GM21367 (cell line): ENCODE measurements around the gene PDX1.

Source experiments
- ATAC-seq: cut with Tn5 transposase; IDR thresholded peaks from one replicate; pipeline ENCODE4 v1.9.1; 2021; ENCODE audit not compliant: unreplicated experiment

PDX1 gene

DNA sequence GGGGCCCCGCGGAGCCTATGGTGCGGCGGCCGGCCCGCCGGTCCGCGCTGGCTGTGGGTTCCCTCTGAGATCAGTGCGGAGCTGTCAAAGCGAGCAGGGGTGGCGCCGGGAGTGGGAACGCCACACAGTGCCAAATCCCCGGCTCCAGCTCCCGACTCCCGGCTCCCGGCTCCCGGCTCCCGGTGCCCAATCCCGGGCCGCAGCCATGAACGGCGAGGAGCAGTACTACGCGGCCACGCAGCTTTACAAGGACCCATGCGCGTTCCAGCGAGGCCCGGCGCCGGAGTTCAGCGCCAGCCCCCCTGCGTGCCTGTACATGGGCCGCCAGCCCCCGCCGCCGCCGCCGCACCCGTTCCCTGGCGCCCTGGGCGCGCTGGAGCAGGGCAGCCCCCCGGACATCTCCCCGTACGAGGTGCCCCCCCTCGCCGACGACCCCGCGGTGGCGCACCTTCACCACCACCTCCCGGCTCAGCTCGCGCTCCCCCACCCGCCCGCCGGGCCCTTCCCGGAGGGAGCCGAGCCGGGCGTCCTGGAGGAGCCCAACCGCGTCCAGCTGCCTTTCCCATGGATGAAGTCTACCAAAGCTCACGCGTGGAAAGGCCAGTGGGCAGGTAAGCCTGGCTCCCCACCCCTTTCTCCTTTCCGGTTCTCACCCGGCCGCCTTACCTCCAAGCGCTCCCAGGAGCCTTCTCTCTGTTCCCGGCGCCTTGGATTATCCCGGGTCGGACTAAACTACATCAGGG lies at the start of gene PDX1:
Gene PDX1 (plus strand): TSS at position 67 of the 743 bp plus-strand sequence. CDS start 139 bp downstream, at position 206.
- ATAC-seq: no peak

DNA sequence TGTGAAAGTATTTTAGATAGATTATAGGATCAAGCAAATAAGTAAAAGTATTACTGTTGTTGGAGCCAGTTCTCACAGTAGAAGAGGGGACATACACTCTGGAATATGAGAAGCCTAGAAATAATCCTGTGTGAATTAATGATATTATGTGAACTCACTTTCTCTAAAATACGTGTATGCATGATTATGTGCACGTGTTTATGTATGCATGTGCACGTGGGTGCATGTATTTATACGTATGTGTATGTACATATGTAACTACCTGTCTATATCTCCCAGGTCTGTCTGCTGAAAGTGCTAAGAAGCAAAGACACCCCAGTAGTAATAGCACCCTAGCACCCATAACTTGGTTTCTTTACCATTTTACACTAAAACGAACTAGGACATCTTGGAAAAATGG lies 41.5 kb upstream of the PDX1 start:
- ATAC-seq: no peak

DNA sequence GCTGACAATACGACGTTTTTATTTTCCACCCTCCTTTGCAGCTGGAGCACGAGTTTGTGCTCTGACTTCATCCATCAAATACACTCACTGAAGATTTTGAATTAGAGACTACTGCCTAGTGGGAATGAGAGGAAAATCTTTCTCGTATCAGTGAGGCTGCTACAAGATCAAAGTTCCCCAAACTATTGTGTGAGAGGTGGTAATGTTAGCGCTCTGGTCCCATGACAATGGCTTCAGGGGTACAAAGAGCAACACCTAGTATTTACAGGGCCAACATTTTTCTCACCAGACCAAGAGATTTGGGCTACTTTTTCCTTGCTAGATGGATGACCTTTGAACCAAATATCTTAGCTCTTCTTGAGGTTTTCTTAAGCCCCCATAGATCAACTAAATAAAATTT lies 30.3 kb upstream of the PDX1 start:
- no peak for ATAC-seq

DNA sequence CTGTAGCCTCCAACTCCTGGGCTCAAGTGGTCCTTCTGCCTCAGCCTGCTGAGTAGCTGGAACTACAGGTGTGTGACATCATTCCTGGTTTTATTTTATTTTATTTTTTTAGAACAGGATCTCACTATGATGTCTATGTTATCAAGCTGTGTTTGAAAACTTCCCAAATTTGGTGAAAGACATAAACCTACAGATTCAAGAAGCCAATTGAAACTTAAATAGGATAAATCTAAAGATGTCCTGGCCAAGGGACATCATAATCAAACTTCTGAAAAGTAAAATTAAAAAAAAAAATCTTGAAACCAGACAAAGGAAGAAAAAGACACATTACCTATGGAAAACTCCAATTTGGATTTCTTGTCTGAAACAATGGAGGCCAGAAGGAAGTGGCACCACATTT lies 23.1 kb upstream of the PDX1 start:
- no peak for ATAC-seq

DNA sequence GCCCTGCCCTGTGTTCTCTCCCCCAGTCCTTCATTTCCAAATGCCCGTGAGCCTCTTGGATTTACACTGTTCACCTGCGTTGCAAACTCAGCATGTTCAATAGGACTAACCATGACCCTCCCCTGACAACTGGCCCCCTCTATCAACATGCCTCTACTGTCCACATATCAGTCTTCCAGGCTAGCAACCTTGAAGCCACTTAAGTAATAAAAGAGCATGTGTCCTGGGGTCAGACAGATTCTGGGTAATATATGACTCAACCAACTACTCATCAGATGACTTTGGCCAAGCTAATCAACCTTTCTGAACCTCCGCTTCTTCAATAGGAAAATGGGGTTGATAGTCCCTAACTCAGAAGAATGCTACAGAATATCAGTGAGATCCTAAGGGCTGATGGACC lies 15.1 kb upstream of the PDX1 start:
- ATAC-seq: no peak

DNA sequence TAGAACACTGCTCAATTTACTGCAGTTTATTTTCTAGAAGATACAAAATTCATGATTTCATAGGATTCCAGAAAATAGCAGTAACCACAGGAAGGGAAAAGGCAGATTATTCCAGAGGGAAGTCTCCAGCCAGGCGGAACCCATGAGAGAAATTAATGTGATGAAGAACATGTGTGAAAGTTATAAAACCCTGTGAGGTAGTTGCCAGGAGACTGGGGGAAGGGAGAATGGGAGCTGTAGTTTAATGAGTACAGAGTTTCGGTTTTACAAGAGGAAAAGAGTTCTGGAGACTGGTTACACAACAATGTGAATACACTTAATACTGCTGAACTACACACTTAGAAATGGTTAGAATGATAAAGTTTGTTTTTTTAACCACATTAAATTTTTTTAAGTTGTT lies 14.2 kb upstream of the PDX1 start:
- no peak for ATAC-seq

DNA sequence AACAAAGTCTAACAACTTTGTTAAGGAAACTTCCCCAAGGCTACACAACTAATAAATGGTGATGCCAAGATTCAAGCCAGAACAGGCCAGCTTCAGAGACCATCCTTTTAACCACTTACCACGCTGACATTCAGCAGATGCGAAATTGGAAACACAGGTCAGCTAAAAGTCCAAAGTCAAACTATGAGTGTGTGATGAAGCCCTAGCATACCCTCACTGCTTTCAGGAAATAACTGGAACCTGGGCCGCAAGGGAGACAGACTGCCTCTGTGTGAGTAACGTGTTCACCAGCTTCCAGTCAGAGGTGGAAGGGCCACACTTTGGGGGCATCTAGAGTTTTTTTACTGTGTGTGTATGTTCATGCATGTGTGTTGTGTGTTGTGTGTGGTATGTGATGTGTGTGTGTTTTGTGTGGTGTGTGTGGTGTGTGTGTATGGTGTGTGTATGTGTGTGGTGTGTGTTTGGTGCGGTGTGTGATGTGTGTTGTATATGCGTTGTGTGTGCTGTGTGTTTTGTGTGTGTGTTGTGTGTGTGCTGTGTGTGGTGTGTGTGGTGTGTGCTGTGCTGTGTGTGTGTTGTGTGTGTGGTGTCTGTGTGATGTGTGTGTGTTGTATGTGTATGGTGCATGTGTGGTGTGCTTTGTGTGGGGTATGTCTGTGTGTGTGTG lies 12.5 kb upstream of the PDX1 start:
- ATAC-seq: no peak

DNA sequence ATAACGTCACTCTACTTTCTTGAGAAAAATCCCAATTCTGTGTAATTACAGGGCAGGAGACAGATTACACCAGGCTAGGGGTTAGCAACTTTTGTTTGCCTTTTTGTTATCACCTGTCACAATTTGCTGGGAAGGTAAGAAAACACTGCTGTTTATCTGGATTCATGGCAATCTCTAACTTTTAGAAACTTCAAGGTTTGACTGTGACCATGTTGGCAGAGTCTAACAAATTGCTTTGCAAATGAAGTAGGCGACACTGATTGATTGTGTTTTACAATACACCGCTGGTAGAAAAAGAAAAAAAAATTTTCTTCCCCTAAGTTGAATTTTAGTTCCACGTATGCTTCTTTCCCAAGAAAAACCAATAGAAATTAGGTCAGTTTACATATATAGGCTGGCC lies 10.4 kb upstream of the PDX1 start:
- no peak for ATAC-seq

DNA sequence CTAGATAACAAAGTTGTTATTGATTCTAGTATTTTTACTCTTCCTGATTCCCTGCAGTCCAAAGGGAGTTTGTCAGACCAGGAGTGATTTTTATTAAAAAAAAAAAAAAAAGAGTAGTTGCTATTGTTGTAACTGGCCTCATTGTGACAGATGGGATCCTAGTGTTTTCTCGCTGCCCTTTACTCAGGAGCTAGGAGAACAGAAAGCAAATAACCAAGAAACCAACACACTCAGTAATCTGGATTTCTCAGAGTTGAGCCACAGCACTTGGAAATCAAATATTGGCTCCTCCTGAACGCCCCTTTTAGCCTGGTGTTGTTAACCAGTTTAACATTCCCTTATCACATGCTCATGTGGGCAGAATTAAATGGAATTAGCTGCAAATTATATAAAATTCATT lies 8.3 kb upstream of the PDX1 start:
- ATAC-seq: no peak

DNA sequence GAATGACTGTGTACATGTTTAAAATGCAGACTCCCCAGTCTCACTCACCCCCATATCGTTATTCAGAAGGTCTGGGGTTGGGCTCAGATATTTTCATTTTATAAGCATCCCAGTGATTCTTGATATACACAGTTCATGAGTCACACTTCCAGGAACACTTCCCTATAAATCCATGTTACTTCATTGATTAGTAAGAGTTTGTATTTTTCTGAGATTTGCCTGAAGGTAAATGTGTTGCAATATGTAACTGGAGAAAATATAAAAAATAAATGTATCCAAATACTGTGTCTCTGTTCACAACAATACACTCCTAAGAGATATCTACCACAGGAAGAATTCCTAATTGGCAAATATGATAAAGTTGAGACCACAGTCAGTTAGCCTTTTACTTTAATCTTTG lies 6.6 kb upstream of the PDX1 start:
- ATAC-seq: no peak

DNA sequence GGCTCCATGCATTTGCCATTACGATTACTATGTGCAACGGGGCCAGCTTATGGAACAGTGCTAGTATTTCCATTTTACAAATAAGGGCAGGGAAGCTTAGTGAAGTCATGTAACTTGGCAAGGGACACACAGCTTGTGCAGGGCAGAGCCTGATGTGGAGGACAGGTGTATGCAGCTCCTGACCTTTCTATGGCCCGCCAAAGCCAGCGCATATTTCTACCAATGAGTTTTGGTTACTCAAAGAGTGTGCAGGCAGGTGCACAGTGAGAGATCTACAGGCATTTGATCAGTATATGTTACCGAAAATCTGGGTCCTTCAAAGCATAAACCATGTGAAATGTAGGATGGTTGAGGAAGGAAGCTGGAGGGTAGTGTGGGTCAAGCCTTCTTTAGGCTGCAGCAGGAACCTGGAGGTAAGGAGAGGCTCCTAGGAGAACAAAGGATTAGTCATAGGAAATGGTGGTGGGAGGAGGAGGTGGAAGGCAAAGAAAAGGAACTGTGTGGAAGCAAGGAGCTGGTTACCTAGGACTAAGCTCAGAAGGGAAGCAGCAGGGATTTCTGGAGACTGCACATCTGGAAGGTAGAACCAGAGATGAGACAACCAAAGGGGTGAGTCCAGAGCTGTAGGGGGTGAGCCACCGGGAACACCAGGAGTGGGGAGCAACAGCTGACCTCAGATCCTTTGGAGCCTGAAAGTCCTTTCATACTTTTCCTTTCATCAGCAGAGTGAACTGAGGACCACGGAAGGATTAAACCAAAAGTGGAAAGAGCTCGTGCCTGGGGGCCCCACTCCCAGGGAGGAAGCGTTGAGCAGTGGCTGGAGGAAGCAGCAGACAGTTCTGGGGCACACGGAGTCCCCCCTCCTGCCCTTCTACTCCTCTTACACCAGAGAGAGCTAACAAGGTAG lies 4.2 kb upstream of the PDX1 start:
- ATAC-seq: no peak

DNA sequence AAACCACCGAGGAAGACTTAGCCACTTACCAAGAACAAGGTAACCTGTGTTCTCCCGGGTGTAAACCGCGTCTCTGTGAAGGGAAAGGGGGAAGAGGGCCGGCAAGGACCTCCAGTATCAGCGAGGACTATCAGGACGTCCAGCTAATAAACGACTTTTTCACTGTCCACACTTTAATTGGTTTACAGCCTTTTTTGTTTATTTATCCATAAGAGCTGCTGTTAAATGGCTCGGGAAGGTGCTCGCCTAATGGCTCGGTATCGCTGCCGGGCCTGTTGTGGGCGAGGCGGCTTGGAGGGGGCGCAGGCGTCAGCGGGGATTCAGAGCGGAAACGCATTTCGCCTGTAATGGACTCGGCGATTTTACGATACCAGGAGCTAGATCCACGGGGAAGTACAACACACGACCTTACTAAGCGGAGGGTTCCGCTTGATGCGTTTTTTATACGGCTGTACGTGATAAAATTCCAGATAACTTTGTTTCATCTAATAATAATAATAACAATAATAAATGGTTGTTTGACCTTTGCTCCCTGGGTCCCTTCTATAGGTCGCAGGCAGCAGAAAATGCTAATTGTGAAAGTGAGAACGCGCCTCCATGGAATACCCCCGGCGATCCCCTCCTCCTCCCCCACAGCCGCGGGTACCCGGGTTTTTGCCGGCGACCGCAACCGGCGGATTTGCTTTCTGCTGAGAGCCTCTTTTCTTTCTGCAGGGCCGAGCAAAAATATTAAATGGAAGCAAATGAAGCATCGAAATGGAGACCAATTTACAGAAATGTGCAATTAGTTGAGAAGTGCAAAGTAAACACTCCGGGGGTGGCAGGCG lies 2.5 kb upstream of the PDX1 start:
- no peak for ATAC-seq

DNA sequence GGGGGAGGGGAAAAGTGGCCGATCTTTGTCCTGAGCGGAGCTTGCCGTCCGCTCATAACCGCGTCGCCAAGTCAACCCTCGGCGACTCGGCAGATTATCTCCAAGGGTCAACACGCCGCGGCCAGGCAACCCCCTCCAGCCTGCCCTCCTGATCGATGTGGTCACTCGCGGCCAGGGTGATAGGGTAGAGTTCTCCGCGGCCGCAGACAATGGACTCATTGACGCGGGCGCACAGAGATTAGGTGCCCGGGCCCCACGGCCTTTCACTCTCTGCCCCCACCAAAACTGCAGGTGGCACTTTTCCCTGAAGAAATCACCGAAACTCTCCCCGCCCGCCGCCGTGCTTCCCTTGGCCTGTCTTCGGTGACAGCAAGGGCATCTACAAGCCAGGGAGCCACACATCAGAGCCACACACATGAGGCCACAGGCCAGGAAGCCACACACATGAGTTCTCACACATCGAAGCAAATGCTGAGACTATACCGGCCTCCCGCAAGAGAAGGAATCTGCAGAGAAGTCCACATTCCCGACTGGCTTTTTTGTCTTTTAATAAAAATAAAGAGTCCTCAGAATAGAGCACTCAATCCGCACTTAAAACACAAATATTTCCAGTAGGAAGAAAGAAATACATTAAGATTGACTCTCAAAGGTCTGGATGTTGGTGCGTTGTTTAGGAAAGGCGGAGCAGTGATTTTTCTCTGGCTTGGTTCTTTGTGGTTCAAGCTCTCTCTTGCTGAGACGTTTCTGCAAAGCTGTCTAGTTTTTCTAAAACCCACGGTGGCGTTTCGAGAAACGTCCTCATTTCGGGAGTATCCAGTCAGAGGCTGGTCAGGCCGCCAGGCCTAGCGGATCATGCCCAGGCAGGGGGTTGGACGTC lies 1.5 kb upstream of the PDX1 start:
- ATAC-seq: no peak

DNA sequence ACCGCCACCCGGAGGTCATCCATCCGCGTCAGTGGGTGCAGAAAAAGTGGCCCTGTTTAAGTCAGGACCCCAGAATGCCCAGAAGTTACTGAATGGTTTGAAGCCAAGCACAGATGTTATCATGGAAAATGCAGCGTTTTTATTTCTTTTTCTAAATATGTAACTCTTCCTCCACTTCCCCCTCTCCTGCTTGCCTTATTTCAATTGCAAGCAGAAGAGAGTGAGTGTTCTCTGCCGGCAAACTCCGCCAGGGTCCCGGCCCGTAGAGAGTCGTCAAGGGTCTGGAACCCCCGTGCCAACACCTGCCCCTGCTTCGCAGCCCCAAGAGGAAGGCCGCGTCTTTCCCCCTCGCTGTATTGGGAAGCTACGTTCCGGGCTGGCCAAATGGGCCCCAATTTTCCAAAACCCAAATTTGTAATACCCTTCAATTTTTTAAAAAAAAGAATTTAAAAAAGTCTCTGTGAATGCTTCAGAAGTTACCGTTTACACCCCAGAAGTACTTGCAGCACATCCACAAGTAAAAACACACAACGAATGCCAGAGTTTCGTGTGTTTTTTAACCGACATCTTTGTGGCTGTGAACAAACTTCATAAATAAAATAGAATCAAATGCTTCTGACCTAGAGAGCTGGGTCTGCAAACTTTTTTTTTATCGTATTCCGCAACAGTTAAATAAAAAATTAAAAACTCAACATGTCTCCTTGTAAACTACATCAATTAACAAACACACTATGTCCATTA lies 712 bp upstream of the PDX1 start:
- ATAC-seq: no peak

DNA sequence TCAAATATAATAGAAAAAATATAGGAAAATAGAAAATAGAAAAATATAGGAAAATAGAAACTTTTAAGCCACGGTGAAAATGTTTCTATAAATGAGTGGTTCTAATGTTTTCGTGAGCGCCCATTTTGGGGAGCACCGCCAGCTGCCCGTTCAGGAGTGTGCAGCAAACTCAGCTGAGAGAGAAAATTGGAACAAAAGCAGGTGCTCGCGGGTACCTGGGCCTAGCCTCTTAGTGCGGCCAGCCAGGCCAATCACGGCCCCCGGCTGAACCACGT lies 204 bp upstream of the PDX1 start:
- no peak for ATAC-seq

DNA sequence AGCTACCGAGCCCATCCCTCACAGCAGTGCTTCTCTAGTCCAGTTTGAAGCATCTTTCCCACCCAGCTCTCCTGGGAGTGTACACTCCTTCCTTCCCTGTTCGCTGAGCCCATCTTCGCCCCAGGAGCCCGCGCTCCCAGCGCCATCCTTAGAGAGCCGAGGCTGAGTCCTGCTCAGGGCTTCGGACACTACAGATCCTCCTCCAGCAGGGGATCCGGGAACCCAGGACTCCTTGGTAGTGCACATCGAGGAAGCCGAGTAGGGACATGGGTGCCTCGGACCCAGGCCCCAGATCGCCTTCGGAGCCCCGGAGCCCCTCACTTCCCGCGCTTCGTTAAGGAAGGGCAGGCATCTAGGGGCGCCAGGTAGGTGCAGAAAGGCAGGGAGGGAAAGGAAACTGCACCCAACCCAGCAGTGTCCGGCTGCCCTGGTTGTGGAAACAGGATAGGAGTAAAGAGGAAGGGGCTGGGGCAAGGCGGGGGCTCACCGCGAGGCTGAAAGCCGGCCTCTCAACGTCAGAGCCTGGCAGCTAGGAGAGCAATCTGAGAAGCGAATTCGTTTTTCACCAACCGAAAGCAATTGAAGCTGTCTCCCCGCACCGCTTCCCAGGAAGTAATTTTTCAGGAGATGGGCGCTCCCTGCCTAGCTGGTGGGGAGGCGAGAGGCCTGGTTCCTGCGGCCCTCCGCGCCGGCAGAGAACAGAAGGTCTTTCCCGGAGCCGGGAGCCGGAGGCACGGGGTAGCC lies 1.0 kb downstream of the PDX1 start:
- ATAC-seq: no peak

DNA sequence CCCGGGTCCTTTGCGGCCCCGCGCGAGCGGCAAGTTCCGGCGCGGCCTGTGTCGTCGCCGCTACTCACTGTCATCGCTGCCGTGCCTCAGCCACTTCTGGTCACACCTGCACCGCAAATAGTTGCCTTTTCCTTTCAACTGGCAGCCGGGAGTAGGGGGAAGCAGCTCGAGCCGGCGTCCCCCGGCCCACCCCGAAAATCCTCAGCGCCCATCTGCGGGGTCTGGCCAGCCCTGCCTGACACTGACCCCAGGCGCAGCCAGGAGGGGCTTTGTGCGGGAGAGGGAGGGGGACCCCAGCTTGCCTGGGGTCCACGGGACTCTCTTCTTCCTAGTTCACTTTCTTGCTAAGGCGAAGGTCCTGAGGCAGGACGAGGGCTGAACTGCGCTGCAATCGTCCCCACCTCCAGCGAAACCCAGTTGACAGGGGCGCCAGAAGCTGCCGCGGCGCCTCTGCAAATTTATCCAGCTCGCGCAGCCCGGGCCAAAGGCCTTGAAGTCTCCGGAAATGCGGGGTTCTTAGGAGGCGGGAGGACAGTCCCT lies 1.7 kb downstream of the PDX1 start:
- no peak for ATAC-seq
